WTC11 (cell line): ENCODE results near the gene NDUFB8. TPM values are rescaled to one million over a fixed set of nuclear protein-coding genes. Genes with fewer than 3 reads are reported as not detected.

Experiments
- ATF2 ChIP-seq: sonication (generic); formaldehyde crosslinking; IDR thresholded peaks from 2 replicates; pipeline ENCODE4 v1.8.1; 2022; ENCODE audit warnings: low read depth, missing genetic modification reagents, borderline replicate concordance
- ATF3 ChIP-seq: sonication (generic); formaldehyde crosslinking; conservative IDR thresholded peaks from 2 replicates; pipeline ENCODE4 v1.8.1; 2022; ENCODE audit warnings: mild to moderate bottlenecking, missing genetic modification reagents
- CREB1 ChIP-seq: sonication (generic); formaldehyde crosslinking; IDR thresholded peaks from 2 replicates; pipeline ENCODE4 v1.8.0; 2023; ENCODE audit warnings: mild to moderate bottlenecking, missing genetic modification reagents
- E2F5 ChIP-seq: sonication (generic); formaldehyde crosslinking; IDR thresholded peaks from 2 replicates; pipeline ENCODE4 v1.8.1; 2022; ENCODE audit warnings: mild to moderate bottlenecking, moderate library complexity, missing genetic modification reagents
- ELF4 ChIP-seq: sonication (generic); formaldehyde crosslinking; IDR thresholded peaks from 2 replicates; pipeline ENCODE4 v1.8.1; 2022; ENCODE audit warnings: low read depth, mild to moderate bottlenecking, moderate library complexity, missing genetic modification reagents
- EMX1 ChIP-seq: fragments of 250-450 bp; sonication (Bioruptor Pico); IDR thresholded peaks from 2 replicates; pipeline ENCODE4 v1.8.0; 2021; ENCODE audit warnings: mild to moderate bottlenecking
- ESRRA ChIP-seq: sonication (generic); formaldehyde crosslinking; IDR thresholded peaks from 2 replicates; pipeline ENCODE4 v1.8.1; 2022; ENCODE audit warnings: mild to moderate bottlenecking, missing genetic modification reagents, borderline replicate concordance
- FOXJ3 ChIP-seq: sonication (generic); formaldehyde crosslinking; IDR thresholded peaks from 2 replicates; pipeline ENCODE4 v1.9.0; 2021; ENCODE audit warnings: missing genetic modification reagents, mild to moderate bottlenecking, borderline replicate concordance
- FOXK1 ChIP-seq: sonication (generic); formaldehyde crosslinking; IDR thresholded peaks from 2 replicates; pipeline ENCODE4 v1.8.0; 2022; ENCODE audit warnings: mild to moderate bottlenecking, moderate library complexity, missing genetic modification reagents
- IRF2 ChIP-seq: sonication (generic); formaldehyde crosslinking; IDR thresholded peaks from 2 replicates; pipeline ENCODE4 v1.8.0; 2022; ENCODE audit warnings: low read depth, missing genetic modification reagents, borderline replicate concordance
- JUN ChIP-seq: sonication (generic); formaldehyde crosslinking; IDR thresholded peaks from 2 replicates; pipeline ENCODE4 v1.8.0; 2023; ENCODE audit warnings: mild to moderate bottlenecking, missing genetic modification reagents
- KAT7 ChIP-seq: sonication (generic); formaldehyde crosslinking; IDR thresholded peaks from 2 replicates; pipeline ENCODE4 v1.8.1; 2023; ENCODE audit warnings: missing genetic modification reagents, mild to moderate bottlenecking, borderline replicate concordance
- NFATC4 ChIP-seq: fragments of 250-450 bp; sonication (Bioruptor Pico); IDR thresholded peaks from 2 replicates; pipeline ENCODE4 v1.9.0; 2021; ENCODE audit warnings: mild to moderate bottlenecking
- NFYB ChIP-seq: sonication (generic); formaldehyde crosslinking; conservative IDR thresholded peaks from 2 replicates; pipeline ENCODE4 v1.8.0; 2022; ENCODE audit warnings: low read depth, missing genetic modification reagents
- NR1H2 ChIP-seq: sonication (generic); formaldehyde crosslinking; IDR thresholded peaks from 2 replicates; pipeline ENCODE4 v1.9.0; 2021; ENCODE audit warnings: mild to moderate bottlenecking, moderate library complexity, missing genetic modification reagents
- NR3C1 ChIP-seq: sonication (generic); formaldehyde crosslinking; conservative IDR thresholded peaks from 2 replicates; pipeline ENCODE4 v1.8.1; 2023; ENCODE audit warnings: low read depth, mild to moderate bottlenecking, missing genetic modification reagents
- OVOL2 ChIP-seq: fragments of 250-450 bp; sonication (Bioruptor Pico); IDR thresholded peaks from 2 replicates; pipeline ENCODE4 v1.9.0; 2021; ENCODE audit warnings: mild to moderate bottlenecking, borderline replicate concordance
- PREB ChIP-seq: sonication (generic); formaldehyde crosslinking; IDR thresholded peaks from 2 replicates; pipeline ENCODE4 v1.8.1; 2022; ENCODE audit warnings: mild to moderate bottlenecking, missing genetic modification reagents, moderate library complexity, borderline replicate concordance
- RORB ChIP-seq: fragments of 250-450 bp; sonication (Bioruptor Pico); IDR thresholded peaks from 2 replicates; pipeline ENCODE4 v1.9.0; 2021; ENCODE audit warnings: mild to moderate bottlenecking
- SP1 ChIP-seq: sonication (generic); formaldehyde crosslinking; conservative IDR thresholded peaks from 2 replicates; pipeline ENCODE4 v1.8.1; 2022; ENCODE audit warnings: missing genetic modification reagents
- TCF7 ChIP-seq: sonication (generic); formaldehyde crosslinking; IDR thresholded peaks from 2 replicates; pipeline ENCODE4 v1.8.0; 2022; ENCODE audit warnings: mild to moderate bottlenecking, low read depth, missing genetic modification reagents, moderate library complexity
- TEAD1 ChIP-seq: sonication (generic); formaldehyde crosslinking; IDR thresholded peaks from 2 replicates; pipeline ENCODE4 v1.8.0; 2022; ENCODE audit warnings: mild to moderate bottlenecking, missing genetic modification reagents
- ZBTB21 ChIP-seq: sonication (generic); formaldehyde crosslinking; IDR thresholded peaks from 2 replicates; pipeline ENCODE4 v1.8.1; 2023; ENCODE audit warnings: mild to moderate bottlenecking, missing genetic modification reagents, borderline replicate concordance
- ZNF121 ChIP-seq: sonication (generic); formaldehyde crosslinking; IDR thresholded peaks from 2 replicates; pipeline ENCODE4 v1.8.0; 2023; ENCODE audit warnings: missing genetic modification reagents
- ZNF138 ChIP-seq: sonication (generic); formaldehyde crosslinking; conservative IDR thresholded peaks from 2 replicates; pipeline ENCODE4 v1.8.1; 2022; ENCODE audit warnings: mild to moderate bottlenecking, moderate library complexity, missing genetic modification reagents
- ZNF219 ChIP-seq: sonication (generic); formaldehyde crosslinking; IDR thresholded peaks from 2 replicates; pipeline ENCODE4 v1.8.0; 2023; ENCODE audit warnings: missing genetic modification reagents, mild to moderate bottlenecking, borderline replicate concordance
- ZNF232 ChIP-seq: sonication (generic); formaldehyde crosslinking; IDR thresholded peaks from 2 replicates; pipeline ENCODE4 v1.8.0; 2022; ENCODE audit warnings: mild to moderate bottlenecking, missing genetic modification reagents
- ZNF423 ChIP-seq: fragments of 250-450 bp; sonication (Bioruptor Pico); IDR thresholded peaks from 2 replicates; pipeline ENCODE4 v2.1.2; 2022; ENCODE audit warnings: mild to moderate bottlenecking, moderate library complexity
- total RNA-seq: library from RNA; stranded (reverse); gene quantifications from 3 replicates; pipeline ENCODE4 v1.2.3, GENCODE V29; 2021
- TF ChIP-seq, protein P1 (sequence below): fragments of 200-600 bp; IDR thresholded peaks from 2 replicates; pipeline ENCODE4 v1.8.0; 2022; ENCODE audit warnings: antibody characterized with exemption
- TF ChIP-seq, protein P2 (sequence below): fragments of 250-450 bp; sonication (Bioruptor Pico); IDR thresholded peaks from 2 replicates; pipeline ENCODE4 v2.1.2; 2022; ENCODE audit warnings: mild to moderate bottlenecking, moderate library complexity
- TF ChIP-seq, protein P3 (sequence below): sonication (generic); formaldehyde crosslinking; IDR thresholded peaks from 2 replicates; pipeline ENCODE4 v1.8.1; 2023; ENCODE audit warnings: mild to moderate bottlenecking, missing genetic modification reagents
- TF ChIP-seq, protein P4 (sequence below): fragments of 250-450 bp; sonication (Bioruptor Pico); IDR thresholded peaks from 2 replicates; pipeline ENCODE4 v1.9.0; 2021; ENCODE audit warnings: moderate library complexity, mild to moderate bottlenecking, inconsistent platforms, borderline replicate concordance

NDUFB8 gene
- total RNA-seq, 1 experiment from 2014 or later: 206 TPM

GRCh38 chr10:100482181-100482833 lies 47.4 kb downstream of the NDUFB8 start (continued):
- no peak for TF ChIP-seq ATF2 (CRISPR knock-in tag)
- TF ChIP-seq, protein P1, sequence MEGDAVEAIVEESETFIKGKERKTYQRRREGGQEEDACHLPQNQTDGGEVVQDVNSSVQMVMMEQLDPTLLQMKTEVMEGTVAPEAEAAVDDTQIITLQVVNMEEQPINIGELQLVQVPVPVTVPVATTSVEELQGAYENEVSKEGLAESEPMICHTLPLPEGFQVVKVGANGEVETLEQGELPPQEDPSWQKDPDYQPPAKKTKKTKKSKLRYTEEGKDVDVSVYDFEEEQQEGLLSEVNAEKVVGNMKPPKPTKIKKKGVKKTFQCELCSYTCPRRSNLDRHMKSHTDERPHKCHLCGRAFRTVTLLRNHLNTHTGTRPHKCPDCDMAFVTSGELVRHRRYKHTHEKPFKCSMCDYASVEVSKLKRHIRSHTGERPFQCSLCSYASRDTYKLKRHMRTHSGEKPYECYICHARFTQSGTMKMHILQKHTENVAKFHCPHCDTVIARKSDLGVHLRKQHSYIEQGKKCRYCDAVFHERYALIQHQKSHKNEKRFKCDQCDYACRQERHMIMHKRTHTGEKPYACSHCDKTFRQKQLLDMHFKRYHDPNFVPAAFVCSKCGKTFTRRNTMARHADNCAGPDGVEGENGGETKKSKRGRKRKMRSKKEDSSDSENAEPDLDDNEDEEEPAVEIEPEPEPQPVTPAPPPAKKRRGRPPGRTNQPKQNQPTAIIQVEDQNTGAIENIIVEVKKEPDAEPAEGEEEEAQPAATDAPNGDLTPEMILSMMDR: peak; percentile 80
- TF ChIP-seq KAT7 (CRISPR knock-in tag): 0 out of 2 replicates have a peak, but pooled peaks have one; percentile 74
- no peak for TF ChIP-seq EMX1 (CRISPR knock-in tag)
- TF ChIP-seq TEAD1: no peak
- TF ChIP-seq, protein P2, sequence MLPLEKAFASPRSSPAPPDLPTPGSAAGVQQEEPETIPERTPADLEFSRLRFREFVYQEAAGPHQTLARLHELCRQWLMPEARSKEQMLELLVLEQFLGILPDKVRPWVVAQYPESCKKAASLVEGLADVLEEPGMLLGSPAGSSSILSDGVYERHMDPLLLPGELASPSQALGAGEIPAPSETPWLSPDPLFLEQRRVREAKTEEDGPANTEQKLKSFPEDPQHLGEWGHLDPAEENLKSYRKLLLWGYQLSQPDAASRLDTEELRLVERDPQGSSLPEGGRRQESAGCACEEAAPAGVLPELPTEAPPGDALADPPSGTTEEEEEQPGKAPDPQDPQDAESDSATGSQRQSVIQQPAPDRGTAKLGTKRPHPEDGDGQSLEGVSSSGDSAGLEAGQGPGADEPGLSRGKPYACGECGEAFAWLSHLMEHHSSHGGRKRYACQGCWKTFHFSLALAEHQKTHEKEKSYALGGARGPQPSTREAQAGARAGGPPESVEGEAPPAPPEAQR: no peak
- no peak for TF ChIP-seq NFYB (CRISPR knock-in tag)
- no peak for TF ChIP-seq TCF7 (CRISPR knock-in tag)
- no peak for TF ChIP-seq JUN (CRISPR knock-in tag)
- no peak for TF ChIP-seq NR1H2
- no peak for TF ChIP-seq ATF3
- no peak for TF ChIP-seq RORB (CRISPR knock-in tag)
- no peak for TF ChIP-seq ZNF138 (CRISPR knock-in tag)
- no peak for TF ChIP-seq IRF2
- no peak for TF ChIP-seq NFATC4 (CRISPR knock-in tag)
- no peak for TF ChIP-seq FOXK1 (CRISPR knock-in tag)
- TF ChIP-seq ESRRA (CRISPR knock-in tag): peak; percentile 50; the same call in 1 of the 2 replicates
- TF ChIP-seq PREB (CRISPR knock-in tag): no peak
- no peak for TF ChIP-seq ELF4
- TF ChIP-seq CREB1 (CRISPR knock-in tag): no peak
- TF ChIP-seq OVOL2 (CRISPR knock-in tag): no peak
- TF ChIP-seq, protein P3, sequence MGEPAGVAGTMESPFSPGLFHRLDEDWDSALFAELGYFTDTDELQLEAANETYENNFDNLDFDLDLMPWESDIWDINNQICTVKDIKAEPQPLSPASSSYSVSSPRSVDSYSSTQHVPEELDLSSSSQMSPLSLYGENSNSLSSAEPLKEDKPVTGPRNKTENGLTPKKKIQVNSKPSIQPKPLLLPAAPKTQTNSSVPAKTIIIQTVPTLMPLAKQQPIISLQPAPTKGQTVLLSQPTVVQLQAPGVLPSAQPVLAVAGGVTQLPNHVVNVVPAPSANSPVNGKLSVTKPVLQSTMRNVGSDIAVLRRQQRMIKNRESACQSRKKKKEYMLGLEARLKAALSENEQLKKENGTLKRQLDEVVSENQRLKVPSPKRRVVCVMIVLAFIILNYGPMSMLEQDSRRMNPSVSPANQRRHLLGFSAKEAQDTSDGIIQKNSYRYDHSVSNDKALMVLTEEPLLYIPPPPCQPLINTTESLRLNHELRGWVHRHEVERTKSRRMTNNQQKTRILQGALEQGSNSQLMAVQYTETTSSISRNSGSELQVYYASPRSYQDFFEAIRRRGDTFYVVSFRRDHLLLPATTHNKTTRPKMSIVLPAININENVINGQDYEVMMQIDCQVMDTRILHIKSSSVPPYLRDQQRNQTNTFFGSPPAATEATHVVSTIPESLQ: no peak
- TF ChIP-seq FOXJ3: no peak
- TF ChIP-seq ZNF232: no peak
- TF ChIP-seq E2F5 (CRISPR knock-in tag): 0 out of 2 replicates have a peak, but pooled peaks have one; percentile 49
- no peak for TF ChIP-seq ZNF423 (CRISPR knock-in tag)
- TF ChIP-seq ZNF219 (CRISPR knock-in tag): no peak
- TF ChIP-seq, protein P4, sequence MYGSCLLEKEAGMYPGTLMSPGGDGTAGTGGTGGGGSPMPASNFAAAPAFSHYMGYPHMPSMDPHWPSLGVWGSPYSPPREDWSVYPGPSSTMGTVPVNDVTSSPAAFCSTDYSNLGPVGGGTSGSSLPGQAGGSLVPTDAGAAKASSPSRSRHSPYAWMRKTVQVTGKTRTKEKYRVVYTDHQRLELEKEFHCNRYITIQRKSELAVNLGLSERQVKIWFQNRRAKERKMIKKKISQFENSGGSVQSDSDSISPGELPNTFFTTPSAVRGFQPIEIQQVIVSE (CRISPR knock-in tag): no peak
- TF ChIP-seq ZNF121 (CRISPR knock-in tag): no peak
- no peak for TF ChIP-seq SP1
- no peak for TF ChIP-seq ZBTB21 (CRISPR knock-in tag)
- TF ChIP-seq NR3C1 (CRISPR knock-in tag): no peak
